Kidney tubule cell (primary cell): Measurements from ENCODE around the gene TRIM2.

Experiments
- DNase-seq: peaks from one replicate; pipeline ENCODE4 v3.0.0-alpha.2; 2018; ENCODE audit warnings: low spot score

The TRIM2 gene

DNA sequence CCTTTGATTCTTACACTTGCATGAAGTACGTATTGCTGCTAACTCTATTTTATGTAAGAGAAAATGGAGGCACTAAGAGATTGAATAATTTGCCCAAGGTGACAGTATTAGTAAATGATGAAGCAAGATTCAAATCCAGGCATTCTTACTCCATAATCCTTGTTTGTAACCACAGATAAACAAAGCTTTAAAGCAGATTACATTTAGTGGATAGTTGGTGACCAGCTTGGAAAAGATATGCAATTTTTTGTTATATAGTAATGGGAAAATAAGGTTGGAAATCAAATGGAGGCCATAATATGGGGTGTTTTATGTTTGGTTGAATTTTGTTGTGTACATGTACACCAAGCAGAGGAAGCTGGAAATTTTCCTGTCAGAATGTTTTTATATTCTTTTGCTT, 171.1 kb downstream of the TRIM2 start:
- DNase-seq = no peak

DNA sequence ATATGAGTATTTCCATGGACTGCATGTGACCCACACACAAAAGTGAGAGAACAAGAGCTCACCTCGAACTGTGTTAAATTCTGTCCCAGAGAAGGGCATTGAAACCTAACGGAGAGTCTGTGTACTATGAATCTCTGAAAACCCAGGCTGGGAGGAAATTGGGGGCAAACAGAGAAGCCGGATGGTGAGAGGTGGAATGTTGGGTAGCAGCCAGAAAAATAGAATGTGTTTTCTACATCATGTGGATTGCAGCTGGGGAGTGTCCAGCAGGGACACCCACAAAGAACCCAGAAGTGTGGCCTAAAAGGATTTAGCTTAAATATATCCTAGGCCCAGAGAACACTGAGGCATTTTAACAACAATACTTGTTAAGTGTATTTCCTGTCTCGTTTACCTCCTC, 178.9 kb downstream of the TRIM2 start:
- DNase-seq = no peak

DNA sequence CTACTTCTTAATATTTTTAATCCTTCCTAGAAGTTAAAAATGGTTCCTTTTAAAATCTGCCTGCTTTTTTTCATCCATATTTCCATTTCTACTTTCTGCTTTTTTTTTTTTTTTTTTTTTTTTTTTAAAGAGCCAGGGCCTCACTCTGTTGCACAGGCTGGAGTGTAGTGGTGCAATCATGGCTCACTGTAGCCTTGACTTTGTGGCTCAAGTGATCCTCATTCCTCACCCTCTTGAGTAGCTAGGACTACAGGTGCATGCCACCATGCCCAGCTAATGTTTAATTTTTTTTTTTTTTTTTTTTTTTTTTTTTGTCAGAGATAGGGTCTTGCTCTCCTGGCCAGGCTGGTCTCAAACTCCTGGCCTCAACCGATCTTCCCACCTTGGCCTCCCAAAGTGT, 179.9 kb downstream of the TRIM2 start:
- DNase-seq = no peak

DNA sequence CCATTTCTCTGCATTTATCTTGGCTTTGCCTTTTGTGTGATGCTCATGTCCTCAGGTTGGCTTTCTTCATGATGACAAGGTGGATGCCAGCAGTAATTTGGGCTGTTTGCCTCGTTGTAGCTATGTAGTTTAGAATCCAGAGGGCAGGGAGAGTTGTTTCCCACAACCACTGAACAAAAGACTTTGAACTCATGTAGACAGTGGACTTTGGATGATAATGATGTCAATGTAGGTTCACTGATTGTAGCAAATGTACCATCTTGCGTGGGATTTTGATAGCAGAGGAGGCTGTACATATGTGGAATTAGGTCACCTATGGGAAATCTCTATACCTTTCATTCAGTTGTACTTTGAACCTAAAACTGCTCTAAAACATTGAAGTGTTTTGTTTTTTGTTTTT, 181.5 kb downstream of the TRIM2 start:
- no peak for DNase-seq

DNA sequence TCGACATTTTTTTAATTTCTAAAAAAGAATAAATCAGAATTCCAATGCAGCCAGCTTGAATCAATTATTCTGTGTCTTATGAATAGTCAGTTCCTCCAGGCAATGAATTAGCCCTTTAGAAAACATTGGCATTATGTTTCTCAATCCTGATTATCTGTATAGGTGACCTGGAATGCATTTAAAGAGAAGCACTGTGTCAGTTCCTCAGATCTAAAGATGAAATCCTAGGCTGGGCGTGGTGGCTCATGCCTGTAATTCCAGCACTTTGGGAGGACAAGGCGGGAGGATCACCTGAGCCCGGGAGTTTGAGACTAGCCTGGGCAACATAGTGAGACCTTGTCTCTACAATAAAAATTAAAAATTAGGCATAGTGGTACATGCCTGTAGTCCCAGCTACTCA, 183.7 kb downstream of the TRIM2 start:
- DNase-seq = no peak
